ENCODE data around the gene MPC1.
"Not testable (repeated sequence)": the region's sequence is repeated elsewhere in the genome, so short reads cannot be mapped to it uniquely, and the experiment has no call there.

Gene MPC1

GRCh38 chr6:166345672-166346071 is 37.1 kb downstream of the MPC1 start:
- DNase-seq (ENCODE audit: low read depth) = not testable (repeated sequence)

GRCh38 chr6:166344921-166345320 is 37.8 kb downstream of the MPC1 start:
- not testable (repeated sequence) for DNase-seq (ENCODE audit: low read depth)

- no peak for DNase-seq (ENCODE audit: low read depth)
Measured at GRCh38 chr6:166344240-166344639, 38.5 kb downstream of the MPC1 start.

- no peak for DNase-seq (ENCODE audit: low read depth)
Measured at GRCh38 chr6:166343150-166343487, 39.6 kb downstream of the MPC1 start.

- DNase-seq (ENCODE audit: low read depth) = peak; percentile 31
Measured at GRCh38 chr6:166342349-166343149, 40.2 kb downstream of the MPC1 start, which contains the start of gene SFT2D1. TSS of gene SFT2D1 (minus strand) at chr6:166342545. CDS start at chr6:166342481, 64 bp downstream.

- no peak for DNase-seq (ENCODE audit: low read depth)
Measured at GRCh38 chr6:166341977-166342348, 40.8 kb downstream of the MPC1 start.

GRCh38 chr6:166341464-166341863 is 41.3 kb downstream of the MPC1 start:
- DNase-seq (ENCODE audit: low read depth) = no peak

GRCh38 chr6:166338854-166339253 is 43.9 kb downstream of the MPC1 start:
- no peak for DNase-seq (ENCODE audit: low read depth)

GRCh38 chr6:166336847-166337246 is 45.9 kb downstream of the MPC1 start:
- DNase-seq (ENCODE audit: low read depth) = no peak

- DNase-seq (ENCODE audit: low read depth) = no peak
Measured at GRCh38 chr6:166335378-166336302, 47.1 kb downstream of the MPC1 start.

- DNase-seq (ENCODE audit: low read depth) = no peak
Measured at GRCh38 chr6:166334878-166335277, 47.9 kb downstream of the MPC1 start.

- no peak for DNase-seq (ENCODE audit: low read depth)
Measured at GRCh38 chr6:166333172-166333995, 49.4 kb downstream of the MPC1 start.

GRCh38 chr6:166331503-166332415 is 51.0 kb downstream of the MPC1 start:
- no peak for DNase-seq (ENCODE audit: low read depth)

- DNase-seq (ENCODE audit: low read depth) = no peak
Measured at GRCh38 chr6:166330612-166331011, 52.1 kb downstream of the MPC1 start.

GRCh38 chr6:166325383-166326042 is 57.2 kb downstream of the MPC1 start:
- DNase-seq (ENCODE audit: low read depth) = no peak

- no peak for DNase-seq (ENCODE audit: low read depth)
Measured at GRCh38 chr6:166323395-166323794, 59.3 kb downstream of the MPC1 start.

GRCh38 chr6:166318649-166319600 is 63.8 kb downstream of the MPC1 start:
- DNase-seq (ENCODE audit: low read depth) = no peak

GRCh38 chr6:166318227-166318626 is 64.5 kb downstream of the MPC1 start:
- no peak for DNase-seq (ENCODE audit: low read depth)

Measured in T follicular helper cell (primary cell).